Tibial artery (tissue), 4 donors: Measurements from ENCODE around the gene DDT.
"Not testable (repeated sequence)": the region's sequence is repeated elsewhere in the genome, so short reads cannot be mapped to it uniquely, and the experiment has no call there.

Source experiments
- DNase-seq, 2 donors: peaks; one replicate each; pipeline ENCODE4 v3.0.0-alpha.2; 2019
- H3K27ac ChIP-seq, 2 donors: fragments of 200-600 bp; sonication (generic) in 1 of 2; 1 replicate in 1 of 2; 2 replicates in 1 of 2; pipeline ENCODE4 v1.5.1; 2018 to 2019; ENCODE audit warnings: mild to moderate bottlenecking in 1 of 2
- H3K27me3 ChIP-seq, 2 donors: fragments of 200-600 bp; sonication (generic) in 1 of 2; one replicate each; pipeline versions ENCODE4 v1.5.1 to v1.6.0; 2016 to 2019
- H3K36me3 ChIP-seq, 3 donors: fragments of 200-600 bp; sonication (generic) in 2 of 3; one replicate each; pipeline ENCODE4 v1.5.1; 2016 to 2019; ENCODE audit warnings: mild to moderate bottlenecking in 2 of 3
- H3K4me1 ChIP-seq, 4 donors: fragments of 200-600 bp; sonication (generic) in 2 of 4; 1 replicate in 3 of 4; 2 replicates in 1 of 4; pipeline ENCODE4 v1.5.1; 2016 to 2019
- H3K4me3 ChIP-seq, 2 donors: fragments of 200-600 bp; sonication (generic) in 1 of 2; 1 replicate in 1 of 2; 2 replicates in 1 of 2; pipeline ENCODE4 v1.5.1; 2018 to 2019; ENCODE audit warnings: mild to moderate bottlenecking in 2 of 2
- H3K9me3 ChIP-seq, 3 donors: fragments of 200-600 bp; sonication (generic) in 1 of 3; one replicate each; pipeline ENCODE4 v1.5.1; 2016 to 2019
- intact Hi-C: fragments of 100-400 bp; cut with DNase I; formaldehyde crosslinking; loops from one replicate; pipeline ENCODE4 v1.15.0; 2023; ENCODE audit warnings: low total_unique reads
- TF ChIP-seq, protein P1 (sequence below), 2 experiments: fragments of 200-600 bp in 1 of 2; fragments of 450-650 bp in 1 of 2; IDR thresholded peaks; one replicate each; pipeline ENCODE4 v1.5.1; 2017 to 2019; ENCODE audit warnings: antibody characterized with exemption in 2 of 2, mild to moderate bottlenecking in 1 of 2, moderate library complexity in 1 of 2

The DDT gene

DNA sequence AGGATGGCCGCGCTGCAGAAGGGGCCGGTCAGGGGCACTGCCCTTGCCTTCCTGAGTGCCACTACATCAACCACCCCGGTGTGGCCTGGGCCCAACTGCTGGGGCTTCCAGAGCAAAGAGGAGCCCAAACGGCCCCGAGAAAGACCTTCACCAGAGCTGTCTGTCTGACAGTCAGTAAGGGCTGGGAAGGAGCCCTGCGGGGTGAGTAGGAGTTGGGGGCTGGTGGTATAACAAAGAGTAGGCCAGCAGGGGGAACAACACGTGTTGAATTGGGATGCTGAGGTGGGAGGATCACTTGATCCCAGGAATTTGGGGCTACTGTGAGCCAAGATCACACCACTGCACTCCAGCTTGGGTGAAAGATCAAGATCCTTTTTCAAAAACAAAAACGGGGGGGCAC lies 27.1 kb upstream of the DDT start:
- no peaks in the 10 kb centered on the region for H3K27me3 ChIP-seq
- no peak overlapping the region for H3K27ac ChIP-seq
- no peak overlapping the region for H3K4me3 ChIP-seq
- TF ChIP-seq, protein P1, sequence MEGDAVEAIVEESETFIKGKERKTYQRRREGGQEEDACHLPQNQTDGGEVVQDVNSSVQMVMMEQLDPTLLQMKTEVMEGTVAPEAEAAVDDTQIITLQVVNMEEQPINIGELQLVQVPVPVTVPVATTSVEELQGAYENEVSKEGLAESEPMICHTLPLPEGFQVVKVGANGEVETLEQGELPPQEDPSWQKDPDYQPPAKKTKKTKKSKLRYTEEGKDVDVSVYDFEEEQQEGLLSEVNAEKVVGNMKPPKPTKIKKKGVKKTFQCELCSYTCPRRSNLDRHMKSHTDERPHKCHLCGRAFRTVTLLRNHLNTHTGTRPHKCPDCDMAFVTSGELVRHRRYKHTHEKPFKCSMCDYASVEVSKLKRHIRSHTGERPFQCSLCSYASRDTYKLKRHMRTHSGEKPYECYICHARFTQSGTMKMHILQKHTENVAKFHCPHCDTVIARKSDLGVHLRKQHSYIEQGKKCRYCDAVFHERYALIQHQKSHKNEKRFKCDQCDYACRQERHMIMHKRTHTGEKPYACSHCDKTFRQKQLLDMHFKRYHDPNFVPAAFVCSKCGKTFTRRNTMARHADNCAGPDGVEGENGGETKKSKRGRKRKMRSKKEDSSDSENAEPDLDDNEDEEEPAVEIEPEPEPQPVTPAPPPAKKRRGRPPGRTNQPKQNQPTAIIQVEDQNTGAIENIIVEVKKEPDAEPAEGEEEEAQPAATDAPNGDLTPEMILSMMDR (IDR thresholded peaks at IDR 0.05) = no peak
- no peaks in the 10 kb centered on the region for H3K36me3 ChIP-seq
- H3K4me1 ChIP-seq = peaks cover 0 to 16% (median 11%) of the 10 kb centered on the region in 4 donors
- intact Hi-C loops = no loop called here
- no peaks in the 10 kb centered on the region for H3K9me3 ChIP-seq
- no peak for DNase-seq

DNA sequence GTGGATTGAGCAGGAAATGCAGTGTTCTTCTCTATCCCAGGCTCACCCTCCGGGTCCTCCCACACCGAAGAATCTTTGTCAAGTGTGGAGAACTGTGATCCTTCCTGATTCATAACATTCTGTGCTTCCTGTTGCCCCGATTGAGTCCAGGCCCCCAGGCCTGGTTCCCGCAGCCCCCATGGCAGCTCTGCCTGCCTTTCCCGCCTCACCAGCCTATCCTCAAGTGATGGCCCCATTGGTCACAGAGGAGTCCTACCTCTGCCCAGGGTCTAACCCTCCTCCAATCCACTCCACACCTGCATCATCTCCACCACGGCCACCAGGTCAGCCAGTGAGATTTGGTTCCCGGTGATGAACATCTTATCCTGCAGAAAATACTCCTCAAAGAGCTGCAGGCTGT lies 25.5 kb upstream of the DDT start:
- H3K9me3 ChIP-seq, intact Hi-C loops, H3K27me3 ChIP-seq, H3K4me1 ChIP-seq, H3K4me3 ChIP-seq, DNase-seq, H3K27ac ChIP-seq, H3K36me3 ChIP-seq: not testable (repeated sequence)

DNA sequence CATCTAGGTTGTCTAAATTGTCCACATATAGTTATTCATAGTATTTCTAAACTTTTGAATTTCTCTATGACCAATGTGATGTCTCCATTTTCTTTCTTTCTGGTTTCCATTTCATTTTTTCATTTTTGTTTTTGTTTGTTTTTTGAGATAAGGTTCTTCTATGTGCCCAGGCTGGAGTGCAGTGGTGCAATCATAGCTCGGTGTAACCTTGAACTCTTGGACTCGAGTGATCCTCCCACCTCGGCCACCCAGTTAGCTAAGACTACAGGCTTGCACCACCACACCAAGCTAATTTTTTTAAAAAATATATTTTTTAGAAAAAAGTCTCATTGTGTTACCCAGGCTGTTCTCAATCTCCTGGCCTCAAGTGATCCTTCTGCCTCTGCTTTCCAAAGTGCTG lies 22.9 kb upstream of the DDT start:
- Histone ChIP-seq H3K4me1 (no peaks in the 10 kb centered on the region), H3K4me3 (no peak overlapping the region), H3K9me3 (no peaks in the 10 kb centered on the region), H3K36me3 (no peaks in the 10 kb centered on the region), H3K27me3 (no peaks in the 10 kb centered on the region), H3K27ac (no peak overlapping the region)
- no peak for DNase-seq
- intact Hi-C loops = no loop called here
- TF ChIP-seq, protein P1 (IDR thresholded peaks at IDR 0.05) = no peak

DNA sequence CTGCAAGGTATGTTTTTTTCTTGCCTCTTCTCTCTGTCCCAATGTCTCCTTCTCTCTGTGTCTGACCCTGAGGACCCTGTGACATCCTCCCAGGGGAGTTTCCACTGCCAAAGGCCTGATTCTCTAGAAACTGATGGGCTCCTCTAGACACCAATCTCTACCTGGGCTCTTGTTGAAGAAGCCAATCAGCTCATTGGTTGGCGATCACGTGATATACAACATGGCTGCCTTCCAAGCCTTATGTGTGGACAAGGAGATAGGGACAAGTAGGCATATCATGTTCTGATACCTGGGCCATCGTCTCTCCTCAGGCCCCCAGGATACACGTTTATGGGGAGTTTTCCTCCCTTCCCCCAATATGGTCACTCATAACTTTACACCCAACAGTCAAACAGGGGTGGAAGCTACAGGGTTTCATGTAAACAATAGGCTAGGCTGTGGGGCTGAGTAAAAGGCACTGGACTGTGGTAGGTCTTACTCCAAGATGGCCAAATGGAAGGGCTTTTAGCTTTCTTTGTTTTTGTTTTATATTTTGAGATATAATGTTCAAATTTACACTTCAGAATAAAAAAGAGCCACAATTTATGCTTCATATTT lies 19.4 kb upstream of the DDT start:
- H3K4me1 ChIP-seq, H3K4me3 ChIP-seq, intact Hi-C loops, H3K27ac ChIP-seq, DNase-seq, H3K36me3 ChIP-seq, H3K9me3 ChIP-seq, H3K27me3 ChIP-seq: not testable (repeated sequence)

DNA sequence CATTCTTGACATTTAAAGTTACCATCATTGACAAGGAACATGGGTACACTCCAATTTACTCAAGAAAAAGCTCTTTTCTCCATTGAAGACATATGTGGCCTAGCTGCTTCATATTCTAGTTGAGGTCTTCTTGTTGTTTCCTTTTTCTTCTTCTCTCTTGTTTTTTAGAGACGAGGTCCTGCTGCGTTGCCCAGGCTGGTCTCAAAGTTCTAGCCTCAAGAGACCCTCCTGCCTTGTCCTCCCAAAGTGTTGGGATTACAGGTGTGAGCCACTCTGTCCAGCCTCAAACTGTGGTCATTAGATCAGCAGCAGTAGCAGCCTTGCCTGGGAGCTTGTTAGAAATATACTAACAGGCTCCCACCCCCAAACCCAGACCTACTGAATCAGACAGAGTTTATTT lies 18.8 kb upstream of the DDT start:
- H3K27ac ChIP-seq, intact Hi-C loops, H3K4me1 ChIP-seq, H3K4me3 ChIP-seq, H3K36me3 ChIP-seq, DNase-seq, H3K9me3 ChIP-seq, H3K27me3 ChIP-seq: not testable (repeated sequence)

DNA sequence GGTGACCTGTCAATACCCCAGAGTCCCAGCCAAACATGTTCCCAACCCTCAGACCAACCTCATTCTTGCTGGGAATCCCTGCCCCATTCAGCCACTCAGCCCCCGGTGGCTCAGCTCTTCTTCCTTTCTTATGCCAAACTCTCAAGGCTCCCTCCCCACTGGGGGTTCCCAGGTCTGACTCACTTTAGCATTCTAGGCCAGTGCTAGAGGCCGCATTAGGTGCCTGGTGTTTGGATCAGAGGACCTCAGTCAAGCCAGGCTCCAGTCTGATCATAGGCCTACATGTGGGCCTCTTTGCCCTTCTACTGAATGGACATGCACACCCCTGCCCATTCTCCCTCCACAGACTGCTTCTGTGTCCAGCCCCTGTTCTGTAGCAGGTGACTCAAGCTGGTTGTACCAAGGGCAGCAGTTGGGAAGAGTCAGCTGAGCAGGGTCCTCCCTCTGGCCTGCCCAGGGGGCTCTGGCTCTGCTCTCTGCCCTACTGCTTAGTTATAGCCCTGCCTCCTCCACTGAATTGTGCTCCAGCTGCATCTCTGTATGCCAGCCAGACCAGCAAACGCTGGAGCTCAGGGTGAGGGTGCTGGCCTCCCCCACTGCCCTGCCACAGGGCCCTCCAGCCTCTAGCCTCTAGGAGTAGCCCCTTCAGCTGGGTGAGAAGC lies 15.5 kb upstream of the DDT start:
- H3K4me1 ChIP-seq, DNase-seq, H3K9me3 ChIP-seq, H3K27me3 ChIP-seq, H3K36me3 ChIP-seq, intact Hi-C loops, H3K27ac ChIP-seq, H3K4me3 ChIP-seq: not testable (repeated sequence)

DNA sequence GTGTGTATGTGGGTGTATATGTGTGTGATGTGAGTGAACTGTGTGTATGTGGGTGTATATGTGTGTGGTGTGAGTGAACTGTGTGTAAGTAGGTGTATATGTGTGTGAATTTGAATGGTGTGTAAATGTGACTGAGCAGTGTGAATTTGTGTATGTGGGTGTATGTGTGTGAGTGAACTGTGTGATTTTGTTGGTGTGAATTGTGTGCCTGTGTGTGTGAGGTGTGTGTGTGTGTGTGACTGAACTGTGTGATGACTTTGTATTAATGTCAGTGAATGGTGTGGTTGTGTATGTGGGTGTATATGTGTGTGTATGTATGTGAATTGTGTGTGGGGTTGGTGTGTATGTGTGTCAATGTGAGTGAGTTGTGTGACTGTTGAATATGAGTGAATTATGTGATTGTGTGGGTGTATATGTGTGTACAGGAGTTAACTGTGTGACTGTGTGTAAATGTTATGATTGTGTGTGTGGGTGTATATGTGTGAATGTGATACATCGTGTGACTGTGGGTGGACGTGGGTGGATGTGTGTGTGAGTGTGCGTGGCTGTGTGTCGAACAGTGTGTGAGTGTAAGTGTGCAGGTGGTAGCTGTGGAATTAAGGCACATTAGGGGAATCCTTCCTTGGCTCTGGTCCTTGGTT lies 12.4 kb upstream of the DDT start:
- H3K4me3 ChIP-seq, DNase-seq, intact Hi-C loops, H3K27me3 ChIP-seq, H3K4me1 ChIP-seq, H3K9me3 ChIP-seq, H3K36me3 ChIP-seq, H3K27ac ChIP-seq: not testable (repeated sequence)

DNA sequence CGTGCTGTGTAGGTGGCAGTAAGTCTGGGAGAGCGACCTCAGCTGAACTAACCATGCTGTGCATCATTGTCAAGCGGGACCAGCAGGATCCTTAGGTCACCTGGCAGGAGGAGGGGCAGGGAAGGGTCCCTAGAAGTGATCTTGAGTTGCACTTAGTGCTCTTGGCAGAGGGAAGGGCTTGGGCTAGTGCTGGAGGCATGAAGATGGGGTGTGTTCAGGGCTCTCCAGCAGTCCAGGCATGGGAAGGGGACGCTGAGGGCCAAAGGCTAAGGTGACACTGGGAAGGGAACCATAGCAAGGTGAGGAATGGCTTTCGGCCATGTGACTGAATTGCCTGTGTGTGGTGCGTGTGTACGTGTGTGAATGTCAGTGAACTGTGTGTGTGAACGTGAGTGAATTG lies 11.8 kb upstream of the DDT start:
- H3K4me1 ChIP-seq, H3K27ac ChIP-seq, intact Hi-C loops, DNase-seq, H3K36me3 ChIP-seq, H3K27me3 ChIP-seq, H3K9me3 ChIP-seq, H3K4me3 ChIP-seq: not testable (repeated sequence)
